ENCODE data around the gene ITPKC.
"Not testable (repeated sequence)": the region's sequence is repeated elsewhere in the genome, so short reads cannot be mapped to it uniquely, and the experiment has no call there.

Gene ITPKC

DNA sequence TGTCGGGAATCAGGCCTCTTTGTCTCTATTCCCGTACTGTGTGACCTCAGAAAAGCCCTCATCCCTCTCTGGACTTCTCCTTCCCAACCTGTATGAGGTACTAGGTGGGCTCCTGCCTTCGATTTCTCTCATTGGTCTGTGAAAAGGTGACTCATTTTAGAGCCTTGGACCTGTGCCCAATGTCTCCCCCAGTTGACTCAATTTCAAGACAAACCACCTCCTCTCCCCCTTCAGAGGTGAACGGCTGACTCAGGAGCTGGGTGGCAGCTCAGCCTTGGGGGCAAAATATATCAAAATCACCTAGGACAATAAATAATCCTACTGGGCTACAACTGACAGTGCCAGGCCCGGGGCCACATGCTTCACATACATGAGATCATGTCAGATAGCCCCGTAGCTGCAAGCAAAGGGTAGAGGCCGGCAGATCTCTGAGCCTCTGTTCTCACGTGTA, 856 bp upstream of the ITPKC start:
- peak; percentile 40 to 61 for DNase-seq (ENCODE audit: low read depth in 2 of 2)

GRCh38 chr19:40717325-40717879, 490 bp downstream of the ITPKC start:
- DNase-seq (ENCODE audit: low read depth in 2 of 2), result no peak

GRCh38 chr19:40717880-40718773, 1.2 kb downstream of the ITPKC start:
- no peak for DNase-seq (ENCODE audit: low read depth in 2 of 2)

DNA sequence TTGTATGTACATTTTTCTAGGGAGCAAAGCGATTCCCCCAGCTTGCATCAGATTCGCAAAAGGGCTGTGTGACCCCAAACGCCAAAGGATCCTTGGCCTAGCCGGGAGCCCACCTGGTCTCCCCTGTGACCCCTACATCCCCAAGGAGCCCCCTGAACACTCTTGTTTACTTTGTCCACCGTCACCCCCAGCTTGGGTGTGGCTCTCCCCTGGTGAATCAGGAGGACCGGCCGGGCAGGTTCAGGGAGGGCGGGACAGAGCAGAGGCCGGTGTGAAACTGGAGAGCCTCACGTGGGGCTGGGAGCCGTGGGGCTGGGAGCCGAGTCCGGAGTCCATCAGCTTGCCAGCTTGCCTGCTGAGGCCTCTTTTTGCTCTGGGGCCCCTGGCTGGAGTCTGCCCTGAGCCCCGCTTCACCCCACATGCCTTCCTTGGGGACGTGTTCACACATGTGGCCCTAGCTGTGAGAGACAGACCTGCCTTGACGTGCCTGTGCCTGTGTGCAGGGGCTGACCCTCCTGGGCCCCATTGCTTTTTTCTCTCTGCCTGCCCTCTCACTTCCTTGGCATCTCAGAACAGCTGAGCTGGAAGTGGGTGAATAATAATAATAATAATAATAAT, 2.0 kb downstream of the ITPKC start:
- DNase-seq (ENCODE audit: low read depth in 2 of 2), result no peak

- DNase-seq (ENCODE audit: low read depth in 2 of 2), result no peak
These were observed 2.5 kb downstream of the ITPKC start for GRCh38 chr19:40719414-40719894.

- DNase-seq (ENCODE audit: low read depth in 2 of 2), result no peak
These were observed 4.2 kb downstream of the ITPKC start for GRCh38 chr19:40721140-40721486.

DNA sequence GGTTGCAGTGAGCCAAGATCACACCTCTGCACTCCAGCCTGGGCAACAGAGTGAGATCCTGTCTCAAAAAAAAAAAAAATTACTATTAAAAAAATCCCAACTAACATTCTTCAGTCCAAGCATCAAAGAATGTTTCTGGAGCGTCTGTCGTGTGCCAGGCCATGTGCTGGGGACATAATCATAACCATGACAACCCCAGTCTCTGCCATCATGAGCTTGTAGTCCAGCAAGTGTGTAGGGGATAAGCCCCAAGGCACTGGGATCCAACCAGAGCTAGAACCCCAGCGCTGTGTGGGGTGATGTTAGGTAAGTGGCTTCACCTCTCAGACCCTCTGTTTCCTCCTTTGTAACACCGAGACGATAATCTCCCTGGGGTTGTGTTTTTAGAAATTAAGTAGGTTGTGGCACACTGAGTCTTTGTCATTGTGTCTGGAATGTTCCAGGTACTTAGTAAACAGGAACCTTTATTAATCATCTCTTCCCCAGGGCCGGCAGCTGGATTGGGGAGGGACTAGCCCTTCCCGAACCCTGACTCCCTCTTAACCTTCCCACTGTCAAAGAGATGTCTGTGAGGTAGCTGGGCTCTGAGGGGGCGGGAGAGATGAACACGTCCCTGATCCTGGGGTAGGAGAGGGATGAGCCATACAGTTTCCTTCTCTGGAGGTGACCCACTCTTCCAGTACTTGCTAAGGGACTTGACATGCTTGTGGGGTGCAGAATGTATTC, 5.2 kb downstream of the ITPKC start:
- no peak for DNase-seq (ENCODE audit: low read depth in 2 of 2)

GRCh38 chr19:40723661-40724254, 6.8 kb downstream of the ITPKC start:
- DNase-seq (ENCODE audit: low read depth in 2 of 2), result no peak

- DNase-seq (ENCODE audit: low read depth in 2 of 2), result no peak
These were observed 7.4 kb downstream of the ITPKC start for GRCh38 chr19:40724315-40724714.

DNA sequence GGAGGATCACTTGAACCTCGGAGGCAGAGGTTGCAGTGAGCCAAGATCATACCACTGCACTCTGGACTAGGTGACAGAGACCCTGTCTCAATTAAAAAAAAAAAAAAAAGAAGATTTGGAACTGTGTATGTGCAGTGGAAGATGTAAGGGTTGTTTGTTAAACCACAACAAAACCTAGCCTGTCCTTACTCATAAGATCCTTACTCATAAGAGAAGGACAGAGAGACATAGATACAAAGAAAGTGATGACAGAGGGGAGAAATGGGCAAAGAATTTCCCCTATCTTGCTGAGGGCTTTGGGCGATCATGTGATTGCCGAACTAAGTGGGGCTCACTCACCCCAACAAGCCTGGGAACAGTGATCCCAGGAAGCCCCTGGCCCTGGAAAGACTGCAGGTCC, 7.9 kb downstream of the ITPKC start:
- no peak for DNase-seq (ENCODE audit: low read depth in 2 of 2)

DNA sequence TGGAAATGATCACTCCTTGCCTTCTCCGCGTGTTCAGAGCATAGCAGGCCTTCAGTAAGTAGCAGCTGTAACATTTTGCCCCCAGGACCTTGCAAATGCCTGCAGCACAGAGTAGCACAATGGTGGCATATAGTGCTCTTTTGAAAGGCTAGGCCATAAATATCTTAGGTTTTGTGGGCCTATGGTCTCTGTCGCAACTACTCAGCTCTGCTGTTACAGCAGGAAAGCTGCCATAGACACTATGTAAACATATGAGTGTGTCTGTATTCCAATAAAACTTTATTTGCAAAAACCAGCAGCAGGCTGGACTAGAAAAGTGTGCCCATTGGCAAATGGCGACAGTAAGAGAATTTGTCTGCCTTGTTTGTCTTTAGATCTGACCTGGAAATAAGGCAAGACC, 9.4 kb downstream of the ITPKC start:
- DNase-seq (ENCODE audit: low read depth in 2 of 2), result no peak

DNA sequence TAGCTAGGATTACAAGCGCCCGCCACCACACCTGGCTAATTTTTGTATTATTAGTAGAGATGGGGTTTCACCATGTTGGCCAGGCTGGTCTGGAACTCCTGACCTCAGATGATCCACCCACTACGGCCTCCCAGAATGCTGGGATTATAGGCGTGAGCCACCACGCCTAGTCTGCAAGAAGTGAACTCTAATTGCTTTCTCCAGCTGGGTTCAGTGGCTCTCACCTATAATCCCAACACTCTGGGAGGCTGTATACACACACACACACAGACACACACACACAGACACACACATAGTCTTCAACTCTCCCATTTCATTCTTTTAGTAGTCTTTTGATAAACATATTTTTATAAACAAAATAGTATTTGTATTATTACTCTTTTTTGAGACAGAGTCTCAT, 13.2 kb downstream of the ITPKC start:
- not testable (repeated sequence) for DNase-seq (ENCODE audit: low read depth in 2 of 2)

DNA sequence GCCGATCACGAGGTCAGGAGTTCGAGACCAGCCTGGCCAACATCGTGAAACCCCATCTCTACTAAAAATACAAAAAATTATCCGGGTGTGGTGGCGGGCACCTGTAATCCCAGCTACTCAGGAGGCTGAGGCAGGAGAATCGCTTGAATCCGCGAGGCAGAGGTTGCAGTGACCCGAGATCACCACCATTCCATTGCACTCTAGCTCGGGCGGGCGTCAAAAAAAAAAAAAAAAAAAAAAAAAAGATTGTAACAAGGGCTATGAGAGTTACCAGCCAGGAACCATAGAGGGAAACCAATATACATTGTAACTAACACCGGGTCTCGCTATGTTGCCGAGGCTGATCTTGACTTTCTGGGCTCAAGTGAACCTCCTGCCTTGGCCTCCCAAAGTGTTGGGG, 15.4 kb downstream of the ITPKC start:
- not testable (repeated sequence) for DNase-seq (ENCODE audit: low read depth in 2 of 2)

DNA sequence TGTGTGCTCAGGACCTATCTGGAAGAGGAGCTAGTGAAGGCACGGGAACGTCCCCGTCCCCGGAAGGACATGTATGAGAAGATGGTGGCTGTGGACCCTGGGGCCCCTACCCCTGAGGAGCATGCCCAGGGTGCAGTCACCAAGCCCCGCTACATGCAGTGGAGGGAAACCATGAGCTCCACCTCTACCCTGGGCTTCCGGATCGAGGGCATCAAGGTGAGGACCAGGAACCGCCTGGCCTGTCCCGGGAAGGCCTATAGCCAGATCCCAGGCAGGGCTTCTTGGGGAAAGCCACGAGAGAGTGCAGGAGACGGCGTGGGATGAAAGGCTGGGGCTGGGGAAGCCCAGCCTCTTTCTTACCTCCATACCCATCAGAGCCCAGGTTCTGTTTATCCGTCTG, 16.2 kb downstream of the ITPKC start:
- no peak for DNase-seq (ENCODE audit: low read depth in 2 of 2)

- DNase-seq (ENCODE audit: low read depth in 2 of 2), result no peak
These were observed 18.3 kb downstream of the ITPKC start for GRCh38 chr19:40735013-40735771.

DNA sequence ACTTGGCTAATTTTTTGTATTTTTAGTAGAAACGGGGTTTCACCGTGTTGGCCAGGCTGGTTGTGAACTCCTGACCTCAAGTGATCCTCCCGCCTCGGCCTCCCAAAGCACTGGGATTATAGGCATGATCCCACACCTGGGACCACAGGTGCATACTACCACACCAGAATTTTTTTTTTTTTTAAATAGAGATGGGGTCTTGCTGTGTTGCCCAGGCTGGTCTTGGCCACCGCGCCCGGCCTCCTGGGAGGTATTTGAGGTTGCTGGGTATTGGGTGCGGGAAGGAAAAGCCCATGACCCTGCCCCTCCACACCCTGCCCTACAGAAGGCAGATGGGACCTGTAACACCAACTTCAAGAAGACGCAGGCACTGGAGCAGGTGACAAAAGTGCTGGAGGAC, 19.7 kb downstream of the ITPKC start:
- DNase-seq (ENCODE audit: low read depth in 2 of 2), result no peak

DNA sequence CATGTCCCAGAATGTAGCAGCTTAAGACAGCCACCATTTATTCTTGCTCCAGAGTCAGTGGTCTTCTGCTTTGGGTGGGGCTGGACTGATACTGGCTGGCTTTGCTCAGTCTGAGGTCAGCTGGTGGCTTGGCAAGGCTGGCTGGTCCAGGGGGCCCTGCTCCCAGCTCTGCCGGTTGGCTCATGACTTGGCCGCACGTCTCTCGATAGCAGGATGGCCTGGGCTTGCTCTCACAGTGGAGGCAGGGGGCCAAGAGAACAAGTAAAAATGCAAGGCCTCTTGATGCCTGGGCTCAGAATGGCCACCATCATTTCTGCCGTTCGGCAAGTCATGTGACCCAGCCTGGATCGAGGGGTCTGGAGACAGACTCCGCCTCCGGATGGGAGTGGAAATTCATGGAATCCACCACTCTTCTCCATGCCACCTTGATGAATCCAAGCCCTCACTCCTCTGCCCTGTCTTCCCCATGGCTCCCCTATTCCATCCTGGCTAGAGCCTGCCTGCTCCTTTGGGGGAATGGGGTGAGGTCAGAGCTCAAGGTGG, 20.3 kb downstream of the ITPKC start:
- DNase-seq (ENCODE audit: low read depth in 2 of 2), result no peak

DNA sequence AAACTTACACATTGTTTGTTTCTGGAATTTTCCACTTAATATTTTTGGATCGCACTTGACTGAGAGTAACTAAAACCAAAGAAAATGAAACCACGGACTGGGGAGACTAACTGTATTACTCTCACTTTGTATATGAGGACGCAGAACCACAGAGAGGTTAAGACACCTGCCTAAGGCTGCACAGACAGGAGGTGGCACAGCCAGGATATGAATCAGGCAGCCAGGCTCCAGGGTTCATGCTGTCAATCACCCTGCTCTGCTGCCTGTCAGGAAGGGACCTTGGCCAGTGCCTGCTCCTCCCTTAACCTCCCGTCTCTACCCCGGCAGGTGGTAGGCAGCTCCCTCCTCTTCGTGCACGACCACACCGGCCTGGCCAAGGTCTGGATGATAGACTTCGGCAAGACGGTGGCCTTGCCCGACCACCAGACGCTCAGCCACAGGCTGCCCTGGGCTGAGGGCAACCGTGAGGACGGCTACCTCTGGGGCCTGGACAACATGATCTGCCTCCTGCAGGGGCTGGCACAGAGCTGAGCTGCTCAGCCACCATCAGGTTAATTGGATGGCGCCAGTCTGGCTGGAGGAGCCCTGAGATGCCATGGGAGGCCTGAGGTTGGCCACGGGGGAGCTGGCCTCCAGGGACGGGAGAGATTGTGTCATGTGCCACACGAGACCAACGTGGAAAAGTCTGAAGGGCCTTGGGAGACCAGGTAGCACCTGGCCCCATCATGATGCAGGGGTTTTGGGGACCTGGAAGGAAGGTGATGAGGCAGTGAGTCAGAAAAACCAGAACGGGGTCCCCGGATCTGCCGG, 22.3 kb downstream of the ITPKC start:
- DNase-seq (ENCODE audit: low read depth in 2 of 2), result no peak

GRCh38 chr19:40739871-40740703, 23.2 kb downstream of the ITPKC start:
- no peak for DNase-seq (ENCODE audit: low read depth in 2 of 2)
